Kidney (tissue), 14 donors: ENCODE measurements around the gene MYLK. TPM values are rescaled to one million over a fixed set of nuclear protein-coding genes. Genes with fewer than 3 reads are reported as not detected.
A peak's percentile ranks its signal among the peaks of the same experiment; 100 is the strongest.

Experiments
- DNase-seq, 5 donors: peaks; one replicate each; pipeline ENCODE4 v3.0.0-alpha.2; 2013 to 2020
- FAIRE-seq: peaks from 2 replicates; lab custom pipeline; 2012; peaks lifted over from hg19 to GRCh38; lab: Jason Lieb, UNC
- H3K27ac ChIP-seq, 2 donors: one replicate each; pipeline ENCODE4 v1.7.0; 2013; ENCODE audit warnings: low read depth in 2 of 2, low read length in 2 of 2, inconsistent platforms in 1 of 2
- H3K27me3 ChIP-seq: one replicate; pipeline ENCODE4 v1.7.1; 2013; ENCODE audit warnings: low read length, inconsistent platforms; ENCODE audit not compliant: control insufficient read depth, insufficient read depth
- H3K36me3 ChIP-seq, 3 donors: one replicate each; pipeline versions ENCODE4 v1.7.0 to v1.7.1; 2013; ENCODE audit warnings: low read length in 3 of 3, control low read depth in 1 of 3, inconsistent platforms in 1 of 3; ENCODE audit not compliant: insufficient read depth in 3 of 3, control insufficient read depth in 2 of 3
- H3K4me1 ChIP-seq, 3 donors: one replicate each; pipeline versions ENCODE4 v1.7.0 to v1.7.1; 2013; ENCODE audit warnings: low read length in 3 of 3, inconsistent platforms in 1 of 3, low read depth in 1 of 3; ENCODE audit not compliant: control insufficient read depth in 2 of 3, insufficient read depth in 2 of 3
- H3K4me3 ChIP-seq, 3 donors: one replicate each; pipeline versions ENCODE4 v1.7.0 to v1.8.1; 2013; ENCODE audit warnings: low read length in 3 of 3, control low read depth in 1 of 3, inconsistent platforms in 1 of 3
- H3K9ac ChIP-seq, 3 donors: one replicate each; pipeline versions ENCODE4 v1.7.0 to v1.7.1; 2013; ENCODE audit warnings: low read length in 3 of 3, control low read depth in 1 of 3, inconsistent platforms in 1 of 3
- H3K9me3 ChIP-seq, 3 donors: one replicate each; pipeline versions ENCODE4 v1.7.0 to v1.7.1; 2013; ENCODE audit warnings: low read length in 3 of 3, control low read depth in 1 of 3, inconsistent platforms in 1 of 3; ENCODE audit not compliant: control insufficient read depth in 2 of 3, insufficient read depth in 1 of 3
- CTCF ChIP-seq: IDR thresholded peaks from 3 replicates; pipeline ENCODE4 v1.5.1; 2012; ENCODE audit warnings: mild to moderate bottlenecking, moderate library complexity, borderline replicate concordance; ENCODE audit not compliant: insufficient read depth; ENCODE audit errors: extremely low read depth
- intact Hi-C: fragments of 100-400 bp; cut with DNase I; formaldehyde crosslinking; loops from one replicate; pipeline ENCODE4 v1.11.1; 2022
- polyA plus RNA-seq: library from polyadenylated mRNA; stranded (reverse); fragments of 350-450 nt; fragmentation: Illumina TruSeq; extraction: RNeasy Lipid Tissue Mini Kit (QIAGEN cat#74804); gene quantifications from one replicate; pipeline ENCODE4 v1.2.3, GENCODE V29; 2014; ENCODE audit warnings: low read depth, low replicate concordance; ENCODE audit not compliant: insufficient read depth
- total RNA-seq: library from RNA; stranded (reverse); fragmentation: NEBNext Ultra II Directional; extraction: Animal tissue kit (Norgen Biotek cat#: 25700); gene quantifications from one replicate; pipeline ENCODE4 v1.2.1, GENCODE V29; 2021
- donor health status: control.
- donor health status: control.
- donor health status: control.
- donor health status: control.
- donor health status: control.
- donor health status: DM: yes; HTN: yes; CAD: no.
- donor health status: Normal renal cell carcinoma (clear cell type).

The MYLK gene
- total and polyA plus RNA-seq, 2 donors from 2014 or later, result 25.3 to 164 TPM

GRCh38 chr3:123884993-123885392 lies 861 bp upstream of the MYLK start:
- H3K9me3 ChIP-seq, result no peaks in the 10 kb centered on the region
- no peak overlapping the region for H3K27ac ChIP-seq
- no peak overlapping the region for H3K9ac ChIP-seq
- H3K36me3 ChIP-seq, result no peaks in the 10 kb centered on the region
- H3K4me1 ChIP-seq, result peaks cover 0 to 3% (median 0%) of the 10 kb centered on the region in 3 donors
- no peak for TF ChIP-seq CTCF
- intact Hi-C loops, result no loop called here
- H3K4me3 ChIP-seq, result no peak overlapping the region
- DNase-seq (no peak), FAIRE-seq (no peak)
- H3K27me3 ChIP-seq, result no peaks in the 10 kb centered on the region

DNA sequence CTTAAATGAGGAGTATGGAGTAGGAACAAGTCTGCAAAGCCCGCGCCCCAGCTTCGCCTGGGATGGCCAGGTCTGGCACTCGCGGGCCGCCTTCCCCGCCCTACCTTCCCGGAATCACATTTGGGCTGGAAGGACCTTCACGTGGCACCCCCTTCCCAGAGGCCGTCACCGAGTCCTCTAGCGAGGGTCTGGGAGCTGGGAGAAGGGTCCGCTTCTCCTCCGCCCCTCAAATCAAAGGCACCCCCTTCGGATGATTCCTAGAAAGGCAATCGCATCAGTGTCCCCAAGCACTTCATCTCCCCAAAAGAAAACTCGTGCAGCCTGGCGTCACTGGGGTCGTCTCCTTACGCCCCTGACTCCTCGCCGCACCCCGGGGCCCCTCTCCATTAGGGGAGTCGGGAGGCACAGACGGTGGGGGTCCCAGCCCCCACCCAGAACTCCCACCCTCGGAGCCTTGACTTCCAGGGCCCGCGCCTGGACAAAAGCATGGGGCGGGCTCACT lies 380 bp downstream of the MYLK start:
- FAIRE-seq, result no peak

GRCh38 chr3:123883111-123883510 lies 1.0 kb downstream of the MYLK start:
- no peaks in the 10 kb centered on the region for H3K9me3 ChIP-seq
- FAIRE-seq (no peak), DNase-seq (no peak)
- TF ChIP-seq CTCF, result no peak
- intact Hi-C loops, result no loop called here
- peaks cover 0 to 3% (median 0%) of the 10 kb centered on the region in 3 donors for H3K4me1 ChIP-seq
- H3K36me3 ChIP-seq, result no peaks in the 10 kb centered on the region
- H3K4me3 ChIP-seq, result peak overlapping the region in 2 of 3 donors; percentile 52 to 76
- H3K27ac ChIP-seq, result no peak overlapping the region
- H3K27me3 ChIP-seq, result no peaks in the 10 kb centered on the region
- peak overlapping the region in 1 of 3 donors; percentile 69 for H3K9ac ChIP-seq

More for the DNA sequence above, 380 bp downstream of the MYLK start:
- DNase-seq, result peak; percentile 36 to 81 (median 54)
- Histone ChIP-seq H3K4me3 (peak overlapping the region; percentile 48 to 76 (median 52)), H3K9me3 (no peaks in the 10 kb centered on the region), H3K4me1 (peaks cover 0 to 3% (median 0%) of the 10 kb centered on the region in 3 donors), H3K27me3 (no peaks in the 10 kb centered on the region), H3K36me3 (no peaks in the 10 kb centered on the region), H3K27ac (no peak overlapping the region), H3K9ac (peak overlapping the region in 1 of 3 donors; percentile 69)
- no peak for TF ChIP-seq CTCF
- intact Hi-C loops, result no loop called here

- Histone ChIP-seq H3K27ac (no peak overlapping the region), H3K9me3 (no peaks in the 10 kb centered on the region), H3K4me1 (peaks cover 0 to 3% (median 0%) of the 10 kb centered on the region in 3 donors), H3K36me3 (no peaks in the 10 kb centered on the region), H3K9ac (no peak overlapping the region), H3K4me3 (no peak overlapping the region), H3K27me3 (no peaks in the 10 kb centered on the region)
- intact Hi-C loops, result no loop called here
- no peak for TF ChIP-seq CTCF
- no peak for FAIRE-seq
- no peak for DNase-seq
Observed at GRCh38 chr3:123881771-123882170, 2.4 kb downstream of the MYLK start.
